ENCODE results near the gene TMEM200C. TPM values are rescaled to one million over a fixed set of nuclear protein-coding genes. Genes with fewer than 3 reads are reported as not detected.

Gene TMEM200C
- total and polyA plus RNA-seq, 2 donors (not counting 1 experiment from before 2014, with no cell fraction given): not detected

- TF ChIP-seq EZH2 (IDR thresholded peaks at IDR 0.05; ENCODE audit: borderline replicate concordance, insufficient read depth, low read depth, low read length, poor library complexity, severe bottlenecking): no peak
- no peak for TF ChIP-seq CTCF (IDR thresholded peaks at IDR 0.05)
- DNase-seq (no peak), ATAC-seq (ENCODE audit: low read depth) (no peak)
- no peaks in the 10 kb centered on the region for H3K79me2 ChIP-seq (ENCODE audit: control insufficient read depth, insufficient read depth, low read length)
- ChIA-PET POLR2A (no interaction called here), CTCF (interaction anchor here (0.6 kb wide), 1 partner anchor 509 kb away, joined by 3 read pairs; no protein-coding TSS in a partner anchor)
- peaks cover 65% of the 10 kb centered on the region for H3K27me3 Mint-ChIP-seq
- H3K9me3 ChIP-seq (ENCODE audit: control extremely low read depth in 1 of 3, control insufficient read depth in 2 of 3, insufficient read depth in 1 of 3, low read length in 2 of 3): peaks cover 0 to 10% (median 0%) of the 10 kb centered on the region in 3 donors
- H3K4me2 ChIP-seq (replicated peaks; ENCODE audit: low read depth, low read length, poor library complexity, severe bottlenecking): no peak overlapping the region
- H3K4me1 ChIP-seq (ENCODE audit: control insufficient read depth in 2 of 2, insufficient read depth in 2 of 2, low read length in 2 of 2): peaks cover 6 to 24% of the 10 kb centered on the region in 2 donors
- H4K20me1 ChIP-seq (ENCODE audit: control insufficient read depth, insufficient read depth, low read length, poor library complexity, severe bottlenecking): no peaks in the 10 kb centered on the region
- no peak overlapping the region for H3K4me3 ChIP-seq (ENCODE audit: control extremely low read depth in 1 of 5, extremely low read depth in 1 of 5, insufficient read depth in 1 of 5, low read depth in 2 of 5, low read length in 4 of 5)
- H3K4me3 Mint-ChIP-seq: no peak overlapping the region
- no peak overlapping the region for H2AFZ ChIP-seq (ENCODE audit: insufficient read depth, low read depth, low read length, poor library complexity, severe bottlenecking)
- no peaks in the 10 kb centered on the region for H3K9me3 Mint-ChIP-seq (ENCODE audit: insufficient read depth)
- no peak overlapping the region for H3K27ac Mint-ChIP-seq
- peaks cover 19% of the 10 kb centered on the region for H3K4me1 Mint-ChIP-seq
- intact Hi-C loops (cut with micrococcal nuclease): no loop called here
- H3K27me3 ChIP-seq (replicated peaks in 1 of 4; ENCODE audit: control extremely low read depth in 1 of 4, control insufficient read depth in 3 of 4, insufficient read depth in 4 of 4, low read length in 3 of 4): peaks cover 0 to 69% (median 41%) of the 10 kb centered on the region in 4 experiments
- H3K36me3 ChIP-seq (replicated peaks in 1 of 2; ENCODE audit: control extremely low read depth in 1 of 2, control insufficient read depth in 1 of 2, extremely low read depth in 1 of 2, insufficient read depth in 2 of 2, low read length in 1 of 2): no peaks in the 10 kb centered on the region
- no peak overlapping the region for H3K27ac ChIP-seq (ENCODE audit: low read length in 2 of 2)
- H3K9ac ChIP-seq (ENCODE audit: low read length): no peak overlapping the region
These were observed 2.4 kb downstream of the TMEM200C start for GRCh38 chr18:5892823-5893431.

- Mint-ChIP-seq H3K4me3 (peak overlapping the region; percentile 45), H3K27me3 (peaks cover 62% of the 10 kb centered on the region), H3K27ac (no peak overlapping the region), H3K4me1 (peaks cover 19% of the 10 kb centered on the region), H3K9me3 (ENCODE audit: insufficient read depth) (no peaks in the 10 kb centered on the region)
- ChIA-PET CTCF (interaction anchor here (1.0 kb wide), 1 partner anchor 654 kb away, joined by 3 read pairs; no protein-coding TSS in a partner anchor), POLR2A (no interaction called here)
- DNase-seq: no peak
- Histone ChIP-seq H3K27me3 (replicated peaks in 1 of 4; ENCODE audit: control extremely low read depth in 1 of 4, control insufficient read depth in 3 of 4, insufficient read depth in 4 of 4, low read length in 3 of 4) (peaks cover 0 to 59% (median 42%) of the 10 kb centered on the region in 4 experiments), H3K9ac (ENCODE audit: low read length) (no peak overlapping the region), H3K9me3 (ENCODE audit: control extremely low read depth in 1 of 3, control insufficient read depth in 2 of 3, insufficient read depth in 1 of 3, low read length in 2 of 3) (peaks cover 0 to 10% (median 0%) of the 10 kb centered on the region in 3 donors), H4K20me1 (ENCODE audit: control insufficient read depth, insufficient read depth, low read length, poor library complexity, severe bottlenecking) (no peaks in the 10 kb centered on the region), H3K4me1 (ENCODE audit: control insufficient read depth in 2 of 2, insufficient read depth in 2 of 2, low read length in 2 of 2) (peaks cover 6 to 24% of the 10 kb centered on the region in 2 donors), H3K4me2 (replicated peaks; ENCODE audit: low read depth, low read length, poor library complexity, severe bottlenecking) (no peak overlapping the region), H2AFZ (ENCODE audit: insufficient read depth, low read depth, low read length, poor library complexity, severe bottlenecking) (no peak overlapping the region), H3K36me3 (replicated peaks in 1 of 2; ENCODE audit: control extremely low read depth in 1 of 2, control insufficient read depth in 1 of 2, extremely low read depth in 1 of 2, insufficient read depth in 2 of 2, low read length in 1 of 2) (no peaks in the 10 kb centered on the region), H3K27ac (ENCODE audit: low read length in 2 of 2) (no peak overlapping the region), H3K4me3 (ENCODE audit: control extremely low read depth in 1 of 5, extremely low read depth in 1 of 5, insufficient read depth in 1 of 5, low read depth in 2 of 5, low read length in 4 of 5) (no peak overlapping the region), H3K79me2 (ENCODE audit: control insufficient read depth, insufficient read depth, low read length) (no peaks in the 10 kb centered on the region)
- intact Hi-C loops (cut with micrococcal nuclease): no loop called here
- WGBS (ENCODE audit: insufficient coverage): 54% methylated on average over 14 of the region's 15 CpGs
- ATAC-seq (ENCODE audit: low read depth): no peak
- no peak for TF ChIP-seq EZH2 (IDR thresholded peaks at IDR 0.05; ENCODE audit: borderline replicate concordance, insufficient read depth, low read depth, low read length, poor library complexity, severe bottlenecking)
- TF ChIP-seq CTCF (IDR thresholded peaks at IDR 0.05): no peak
These were observed 3.5 kb downstream of the TMEM200C start for GRCh38 chr18:5891854-5892215.
